Glomerular visceral epithelial cell (primary cell): ENCODE measurements around the gene CFAP74.
A peak's percentile ranks its signal among the peaks of the same experiment; 100 is the strongest.
"Not testable (repeated sequence)": the region's sequence is repeated elsewhere in the genome, so short reads cannot be mapped to it uniquely, and the experiment has no call there.

Experiments
- DNase-seq: peaks from one replicate; pipeline ENCODE4 v3.0.0-alpha.2; 2016; ENCODE audit errors: extremely low spot score

CFAP74 gene

GRCh38 chr1:1895060-1895418 lies 108.5 kb downstream of the CFAP74 start:
- DNase-seq, result no peak

- no peak for DNase-seq
Observed at GRCh38 chr1:1894354-1895059, 109.1 kb downstream of the CFAP74 start.

GRCh38 chr1:1893997-1894353 lies 109.6 kb downstream of the CFAP74 start:
- DNase-seq, result no peak

GRCh38 chr1:1893291-1893985 lies 110.1 kb downstream of the CFAP74 start:
- DNase-seq, result no peak

- no peak for DNase-seq
Observed at GRCh38 chr1:1892763-1893120, 110.8 kb downstream of the CFAP74 start.

- no peak for DNase-seq
Observed at GRCh38 chr1:1892079-1892762, 111.4 kb downstream of the CFAP74 start.

- DNase-seq, result peak; percentile 74
Observed at GRCh38 chr1:1891349-1892078, 112.1 kb downstream of the CFAP74 start.

GRCh38 chr1:1890506-1891348 lies 112.9 kb downstream of the CFAP74 start, which contains the start of gene GNB1:
TSS of gene GNB1 (minus strand) at chr1:1891087. CDS start at chr1:1825453, 65,634 bp downstream.
- DNase-seq, result peak; percentile 91

- DNase-seq, result peak; percentile 49
Observed at GRCh38 chr1:1889847-1890505, 113.6 kb downstream of the CFAP74 start.

- no peak for DNase-seq
Observed at GRCh38 chr1:1889090-1889750, 114.4 kb downstream of the CFAP74 start.

GRCh38 chr1:1883890-1884289 lies 119.7 kb downstream of the CFAP74 start:
- not testable (repeated sequence) for DNase-seq

- DNase-seq, result peak; percentile 56
Observed at GRCh38 chr1:1883092-1883873, 120.3 kb downstream of the CFAP74 start.

GRCh38 chr1:1881727-1882126 lies 121.9 kb downstream of the CFAP74 start:
- DNase-seq, result no peak

- no peak for DNase-seq
Observed at GRCh38 chr1:1880617-1881312, 122.8 kb downstream of the CFAP74 start.

- DNase-seq, result no peak
Observed at GRCh38 chr1:1879942-1880341, 123.6 kb downstream of the CFAP74 start.

GRCh38 chr1:1877865-1878436 lies 125.6 kb downstream of the CFAP74 start:
- DNase-seq, result no peak

- DNase-seq, result peak; percentile 33
Observed at GRCh38 chr1:1876335-1876930, 127.2 kb downstream of the CFAP74 start.

GRCh38 chr1:1875932-1876331 lies 127.7 kb downstream of the CFAP74 start:
- no peak for DNase-seq
